Kidney capillary endothelial cell (primary cell): ENCODE data around the gene DHRSX.
"Not testable (repeated sequence)": the region's sequence is repeated elsewhere in the genome, so short reads cannot be mapped to it uniquely, and the experiment has no call there.

Source experiments
- DNase-seq: peaks from one replicate; pipeline ENCODE4 v3.0.0-alpha.2; 2018; ENCODE audit warnings: low spot score

The DHRSX gene

GRCh38 chrX:2351321-2351720, 149.5 kb downstream of the DHRSX start:
- DNase-seq = peak; percentile 48

- DNase-seq = not testable (repeated sequence)
These were observed 150.1 kb downstream of the DHRSX start for GRCh38 chrX:2350703-2351102.

GRCh38 chrX:2350036-2350435, 150.7 kb downstream of the DHRSX start:
- not testable (repeated sequence) for DNase-seq

- DNase-seq = no peak
These were observed 152.6 kb downstream of the DHRSX start for GRCh38 chrX:2348211-2348610.

GRCh38 chrX:2346158-2346557, 154.6 kb downstream of the DHRSX start:
- DNase-seq = no peak

- no peak for DNase-seq
These were observed 155.2 kb downstream of the DHRSX start for GRCh38 chrX:2345562-2345961.

GRCh38 chrX:2343413-2343812, 157.4 kb downstream of the DHRSX start:
- DNase-seq = no peak

- DNase-seq = no peak
These were observed 157.9 kb downstream of the DHRSX start for GRCh38 chrX:2342874-2343273.

- DNase-seq = no peak
These were observed 158.5 kb downstream of the DHRSX start for GRCh38 chrX:2342281-2342688.

- no peak for DNase-seq
These were observed 159.8 kb downstream of the DHRSX start for GRCh38 chrX:2340991-2341390.

- DNase-seq = no peak
These were observed 164.6 kb downstream of the DHRSX start for GRCh38 chrX:2336181-2336580.

GRCh38 chrX:2334237-2334636, 166.5 kb downstream of the DHRSX start:
- DNase-seq = no peak

- no peak for DNase-seq
These were observed 168.5 kb downstream of the DHRSX start for GRCh38 chrX:2332252-2332651.

GRCh38 chrX:2330910-2331309, 169.9 kb downstream of the DHRSX start:
- no peak for DNase-seq

GRCh38 chrX:2330487-2330886, 170.3 kb downstream of the DHRSX start:
- no peak for DNase-seq

- no peak for DNase-seq
These were observed 173.4 kb downstream of the DHRSX start for GRCh38 chrX:2327423-2327822.

- DNase-seq = peak; percentile 33
These were observed 175.5 kb downstream of the DHRSX start for GRCh38 chrX:2325076-2325784.

GRCh38 chrX:2324151-2324550, 176.6 kb downstream of the DHRSX start:
- no peak for DNase-seq

- no peak for DNase-seq
These were observed 179.4 kb downstream of the DHRSX start for GRCh38 chrX:2321411-2321810.

GRCh38 chrX:2320580-2321327, 180.0 kb downstream of the DHRSX start:
- DNase-seq = no peak

GRCh38 chrX:2320089-2320488, 180.7 kb downstream of the DHRSX start:
- no peak for DNase-seq

GRCh38 chrX:2318371-2318770, 182.4 kb downstream of the DHRSX start:
- DNase-seq = no peak

GRCh38 chrX:2317527-2318055, 183.2 kb downstream of the DHRSX start:
- no peak for DNase-seq
